ENCODE measurements around the gene ROR2. TPM values are rescaled to one million over a fixed set of nuclear protein-coding genes. Genes with fewer than 3 reads are reported as not detected.
A peak's percentile ranks its signal among the peaks of the same experiment; 100 is the strongest.

Gene ROR2
- total RNA-seq, 4 donors from 2014 or later, result 1.8 to 4.2 (median 2.7) TPM

DNA sequence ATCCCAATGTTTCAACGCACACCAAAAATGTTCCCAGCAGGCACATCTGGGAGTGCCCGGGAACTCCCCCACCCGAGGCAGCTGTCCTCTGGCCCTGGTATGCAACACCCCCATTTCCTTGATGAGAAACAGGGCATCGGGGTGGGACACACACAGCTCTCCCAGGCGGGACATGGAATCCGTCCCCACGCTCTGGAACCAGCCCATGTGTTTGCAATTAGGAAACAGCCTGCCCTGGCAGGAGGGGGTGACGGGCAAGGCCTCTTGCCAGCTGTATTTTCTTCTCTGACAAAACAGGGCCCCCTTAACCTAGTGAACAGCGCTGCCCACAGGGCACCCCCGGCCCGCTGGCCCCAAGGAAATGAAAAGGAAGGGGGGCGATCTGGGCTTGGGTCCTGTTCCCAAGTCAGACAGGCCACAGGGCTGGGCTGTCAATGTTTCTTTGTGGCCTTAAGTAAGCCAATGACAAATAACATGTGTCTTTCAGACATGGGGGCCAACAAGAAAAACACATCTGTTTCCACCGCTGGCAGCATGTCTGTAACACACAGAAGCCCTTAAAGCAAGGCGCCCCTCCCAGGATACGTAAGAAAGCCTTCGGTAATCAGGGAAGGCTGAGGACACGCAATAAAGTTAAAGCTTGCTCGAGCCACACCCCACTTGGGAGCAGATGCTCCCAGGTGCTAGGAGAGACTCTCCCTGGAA is 125.3 kb downstream of the ROR2 start:
- Histone ChIP-seq H3K9me3 (no peaks in the 10 kb centered on the region), H3K4me3 (no peak overlapping the region), H3K27me3 (no peaks in the 10 kb centered on the region), H3K36me3 (no peaks in the 10 kb centered on the region), H3K27ac (peak overlapping the region in 1 of 4 donors; percentile 50), H3K4me1 (peaks cover 0 to 8% (median 0%) of the 10 kb centered on the region in 4 donors)
- 33 to 45% methylated on average over 18 of the region's 18 CpGs for WGBS, 2 donors
- no peak for DNase-seq (ENCODE audit: low spot score in 2 of 2)
- TF ChIP-seq POLR2A (IDR thresholded peaks at IDR 0.05) (no peak), EP300 (IDR thresholded peaks at IDR 0.05) (no peak)
- TF ChIP-seq, protein P1, sequence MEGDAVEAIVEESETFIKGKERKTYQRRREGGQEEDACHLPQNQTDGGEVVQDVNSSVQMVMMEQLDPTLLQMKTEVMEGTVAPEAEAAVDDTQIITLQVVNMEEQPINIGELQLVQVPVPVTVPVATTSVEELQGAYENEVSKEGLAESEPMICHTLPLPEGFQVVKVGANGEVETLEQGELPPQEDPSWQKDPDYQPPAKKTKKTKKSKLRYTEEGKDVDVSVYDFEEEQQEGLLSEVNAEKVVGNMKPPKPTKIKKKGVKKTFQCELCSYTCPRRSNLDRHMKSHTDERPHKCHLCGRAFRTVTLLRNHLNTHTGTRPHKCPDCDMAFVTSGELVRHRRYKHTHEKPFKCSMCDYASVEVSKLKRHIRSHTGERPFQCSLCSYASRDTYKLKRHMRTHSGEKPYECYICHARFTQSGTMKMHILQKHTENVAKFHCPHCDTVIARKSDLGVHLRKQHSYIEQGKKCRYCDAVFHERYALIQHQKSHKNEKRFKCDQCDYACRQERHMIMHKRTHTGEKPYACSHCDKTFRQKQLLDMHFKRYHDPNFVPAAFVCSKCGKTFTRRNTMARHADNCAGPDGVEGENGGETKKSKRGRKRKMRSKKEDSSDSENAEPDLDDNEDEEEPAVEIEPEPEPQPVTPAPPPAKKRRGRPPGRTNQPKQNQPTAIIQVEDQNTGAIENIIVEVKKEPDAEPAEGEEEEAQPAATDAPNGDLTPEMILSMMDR (IDR thresholded peaks at IDR 0.05), result no peak

GRCh38 chr9:91824151-91824550 is 125.9 kb downstream of the ROR2 start:
- H3K27ac ChIP-seq, result no peak overlapping the region
- TF ChIP-seq POLR2A (IDR thresholded peaks at IDR 0.05) (no peak), EP300 (IDR thresholded peaks at IDR 0.05) (no peak)
- TF ChIP-seq, protein P1 (IDR thresholded peaks at IDR 0.05), result no peak

GRCh38 chr9:91820949-91821880 is 128.8 kb downstream of the ROR2 start:
- Histone ChIP-seq H3K4me3 (no peak overlapping the region), H3K27me3 (no peaks in the 10 kb centered on the region), H3K36me3 (no peaks in the 10 kb centered on the region), H3K4me1 (peaks cover 0 to 21% (median 0%) of the 10 kb centered on the region in 4 donors), H3K27ac (no peak overlapping the region), H3K9me3 (no peaks in the 10 kb centered on the region)
- no peak for DNase-seq (ENCODE audit: low spot score in 2 of 2)
- TF ChIP-seq, protein P1 (IDR thresholded peaks at IDR 0.05), result no peak
- TF ChIP-seq EP300 (IDR thresholded peaks at IDR 0.05) (no peak), POLR2A (IDR thresholded peaks at IDR 0.05) (no peak)
- WGBS, 2 donors, result 86% methylated on average over 11 of the region's 11 CpGs

More at GRCh38 chr9:91824151-91824550, 125.9 kb downstream of the ROR2 start:
- Histone ChIP-seq H3K4me3 (no peak overlapping the region), H3K4me1 (peaks cover 0 to 8% (median 0%) of the 10 kb centered on the region in 4 donors), H3K27me3 (no peaks in the 10 kb centered on the region), H3K9me3 (no peaks in the 10 kb centered on the region), H3K36me3 (no peaks in the 10 kb centered on the region)
- WGBS, 2 donors, result 84 to 96% methylated on average over 4 of the region's 4 CpGs
- no peak for DNase-seq (ENCODE audit: low spot score in 2 of 2)

DNA sequence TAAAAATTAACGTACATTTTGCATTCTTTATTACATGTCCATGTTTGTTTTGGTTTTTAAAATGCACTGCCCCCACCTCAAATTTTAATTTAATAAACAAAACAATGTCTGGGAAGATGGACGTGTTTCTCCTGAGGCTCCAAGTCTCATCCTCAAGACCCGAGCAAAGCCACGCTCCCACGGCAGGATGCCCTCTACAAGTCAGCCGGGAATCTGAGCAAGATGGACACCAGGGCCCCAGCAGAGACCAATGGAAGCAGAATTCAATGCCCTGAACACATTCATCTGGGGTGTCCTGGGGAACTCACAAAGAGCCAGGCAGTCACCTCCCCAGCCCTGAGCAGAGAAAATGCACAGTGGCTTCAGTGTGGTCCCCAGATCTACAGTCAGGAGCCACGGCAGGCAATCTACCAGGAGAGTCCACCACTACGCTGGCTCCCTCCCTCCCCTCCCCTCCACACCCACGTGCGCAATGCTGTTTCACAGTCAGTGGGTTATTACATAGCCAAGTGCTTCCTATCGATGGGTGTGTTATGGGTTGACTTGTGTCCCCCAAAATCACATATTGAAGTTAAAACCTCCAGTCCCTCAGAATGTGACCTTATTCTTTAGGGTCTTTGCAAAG is 129.8 kb downstream of the ROR2 start:
- Histone ChIP-seq H3K27ac (no peak overlapping the region), H3K9me3 (no peaks in the 10 kb centered on the region), H3K27me3 (no peaks in the 10 kb centered on the region), H3K36me3 (no peaks in the 10 kb centered on the region), H3K4me3 (no peak overlapping the region), H3K4me1 (peaks cover 0 to 20% (median 0%) of the 10 kb centered on the region in 4 donors)
- WGBS, 2 donors, result 79 to 81% methylated on average over 10 to 11 of the region's 11 CpGs
- DNase-seq (ENCODE audit: low spot score in 2 of 2), result no peak
- TF ChIP-seq, protein P1 (IDR thresholded peaks at IDR 0.05), result no peak
- no peak for TF ChIP-seq POLR2A (IDR thresholded peaks at IDR 0.05)
